Breast epithelium (tissue), 4 donors: ENCODE data around the gene NEU3. TPM values are rescaled to one million over a fixed set of nuclear protein-coding genes. Genes with fewer than 3 reads are reported as not detected.

Experiments
- DNase-seq, 2 donors: peaks; one replicate each; pipeline ENCODE4 v3.0.0-alpha.2; 2019; ENCODE audit warnings: low spot score in 2 of 2
- H3K27ac ChIP-seq, 2 donors: fragments of 200-600 bp; sonication (generic) in 1 of 2; one replicate each; pipeline ENCODE4 v1.5.1; 2016 to 2019; ENCODE audit warnings: mild to moderate bottlenecking in 1 of 2
- H3K27me3 ChIP-seq, 2 donors: fragments of 200-600 bp; sonication (generic) in 1 of 2; one replicate each; pipeline versions ENCODE4 v1.5.1 to v1.6.0; 2017 to 2019; ENCODE audit warnings: control low read depth in 1 of 2, mild to moderate bottlenecking in 1 of 2
- H3K36me3 ChIP-seq: fragments of 200-600 bp; one replicate; pipeline ENCODE4 v1.5.1; 2019
- H3K4me1 ChIP-seq, 2 donors: fragments of 200-600 bp; sonication (generic); one replicate each; pipeline ENCODE4 v1.5.1; 2016 to 2019; ENCODE audit warnings: control low read depth in 1 of 2
- H3K4me3 ChIP-seq, 3 donors: fragments of 200-600 bp; sonication (generic); 1 replicate in 2 of 3; 2 replicates in 1 of 3; pipeline ENCODE4 v1.5.1; 2016 to 2019; ENCODE audit warnings: mild to moderate bottlenecking in 3 of 3, moderate library complexity in 2 of 3
- H3K9me3 ChIP-seq, 2 donors: fragments of 200-600 bp; sonication (generic) in 1 of 2; one replicate each; pipeline ENCODE4 v1.5.1; 2016 to 2019; ENCODE audit warnings: control low read depth in 1 of 2
- POLR2A ChIP-seq: fragments of 450-650 bp; IDR thresholded peaks from one replicate; pipeline ENCODE4 v1.6.1; 2016; ENCODE audit warnings: antibody characterized with exemption, mild to moderate bottlenecking, moderate library complexity
- POLR2AphosphoS5 ChIP-seq, 3 donors: sonication (generic); formaldehyde crosslinking; IDR thresholded peaks; one replicate each; pipeline ENCODE4 v1.6.1; 2017; ENCODE audit warnings: antibody characterized with exemption in 3 of 3
- intact Hi-C: fragments of 100-400 bp; cut with DNase I; formaldehyde crosslinking; loops from one replicate; pipeline ENCODE4 v1.15.1; 2023; ENCODE audit warnings: low total_unique reads
- total RNA-seq, 3 donors: library from RNA; depleted of rRNA; stranded (reverse); fragments of >200 nt; gene quantifications; one replicate each; pipeline ENCODE4 v1.1.0, GENCODE V29; 2016
- TF ChIP-seq, protein P1 (sequence below), 3 donors: fragments of 450-650 bp; IDR thresholded peaks; one replicate each; pipeline ENCODE4 v1.5.1; 2016 to 2017; ENCODE audit warnings: antibody characterized with exemption in 3 of 3, mild to moderate bottlenecking in 3 of 3, moderate library complexity in 3 of 3

The NEU3 gene
- total RNA-seq, 3 donors from 2014 or later, result 11.8 to 12.8 (median 12.4) TPM

DNA sequence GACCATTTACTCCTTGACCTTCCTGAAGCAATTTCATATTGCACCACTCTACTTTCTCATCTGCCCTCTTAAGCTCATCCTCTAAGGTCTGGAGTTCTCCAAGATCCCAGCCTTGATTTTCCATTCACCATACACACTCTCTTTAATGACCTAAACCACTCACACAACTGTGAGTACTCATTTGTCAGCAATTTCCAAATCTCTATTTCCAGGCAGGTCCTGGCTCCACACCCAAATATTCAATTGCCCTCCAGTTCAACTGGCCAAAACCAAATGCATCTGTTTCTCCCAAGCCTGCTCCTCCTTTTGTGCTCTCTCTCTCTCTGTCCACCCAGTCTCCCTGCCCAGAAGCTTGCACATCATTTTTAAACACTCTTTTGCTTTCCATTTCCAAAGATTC is 39.6 kb downstream of the NEU3 start:
- Histone ChIP-seq H3K4me1 (no peaks in the 10 kb centered on the region), H3K27me3 (no peaks in the 10 kb centered on the region), H3K36me3 (no peaks in the 10 kb centered on the region), H3K27ac (no peak overlapping the region), H3K4me3 (no peak overlapping the region), H3K9me3 (no peaks in the 10 kb centered on the region)
- intact Hi-C loops, result no loop called here
- TF ChIP-seq, protein P1, sequence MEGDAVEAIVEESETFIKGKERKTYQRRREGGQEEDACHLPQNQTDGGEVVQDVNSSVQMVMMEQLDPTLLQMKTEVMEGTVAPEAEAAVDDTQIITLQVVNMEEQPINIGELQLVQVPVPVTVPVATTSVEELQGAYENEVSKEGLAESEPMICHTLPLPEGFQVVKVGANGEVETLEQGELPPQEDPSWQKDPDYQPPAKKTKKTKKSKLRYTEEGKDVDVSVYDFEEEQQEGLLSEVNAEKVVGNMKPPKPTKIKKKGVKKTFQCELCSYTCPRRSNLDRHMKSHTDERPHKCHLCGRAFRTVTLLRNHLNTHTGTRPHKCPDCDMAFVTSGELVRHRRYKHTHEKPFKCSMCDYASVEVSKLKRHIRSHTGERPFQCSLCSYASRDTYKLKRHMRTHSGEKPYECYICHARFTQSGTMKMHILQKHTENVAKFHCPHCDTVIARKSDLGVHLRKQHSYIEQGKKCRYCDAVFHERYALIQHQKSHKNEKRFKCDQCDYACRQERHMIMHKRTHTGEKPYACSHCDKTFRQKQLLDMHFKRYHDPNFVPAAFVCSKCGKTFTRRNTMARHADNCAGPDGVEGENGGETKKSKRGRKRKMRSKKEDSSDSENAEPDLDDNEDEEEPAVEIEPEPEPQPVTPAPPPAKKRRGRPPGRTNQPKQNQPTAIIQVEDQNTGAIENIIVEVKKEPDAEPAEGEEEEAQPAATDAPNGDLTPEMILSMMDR (IDR thresholded peaks at IDR 0.05), result no peak
- TF ChIP-seq POLR2A, result no peak
- no peak for TF ChIP-seq POLR2AphosphoS5 (IDR thresholded peaks at IDR 0.05)
- DNase-seq, result no peak

DNA sequence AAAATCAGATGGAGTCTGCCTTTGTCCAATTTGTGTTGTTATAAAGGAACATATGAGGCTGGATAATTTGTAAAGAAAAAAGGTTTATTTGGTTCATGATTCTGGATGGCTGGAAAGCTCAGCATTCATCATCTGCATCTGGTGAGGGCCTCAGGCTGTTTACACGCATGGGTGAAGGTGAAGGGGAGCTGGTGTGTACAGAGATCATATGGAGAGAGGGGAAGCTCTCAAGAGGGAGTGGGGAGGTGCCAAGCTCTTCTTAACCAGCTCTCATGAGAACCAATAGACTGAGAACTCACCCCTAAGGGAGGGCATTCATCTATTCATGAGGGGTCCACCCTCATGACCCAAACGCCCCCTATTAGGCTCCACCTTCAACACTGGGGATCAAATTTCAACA is 40.0 kb downstream of the NEU3 start:
- DNase-seq, result no peak

DNA sequence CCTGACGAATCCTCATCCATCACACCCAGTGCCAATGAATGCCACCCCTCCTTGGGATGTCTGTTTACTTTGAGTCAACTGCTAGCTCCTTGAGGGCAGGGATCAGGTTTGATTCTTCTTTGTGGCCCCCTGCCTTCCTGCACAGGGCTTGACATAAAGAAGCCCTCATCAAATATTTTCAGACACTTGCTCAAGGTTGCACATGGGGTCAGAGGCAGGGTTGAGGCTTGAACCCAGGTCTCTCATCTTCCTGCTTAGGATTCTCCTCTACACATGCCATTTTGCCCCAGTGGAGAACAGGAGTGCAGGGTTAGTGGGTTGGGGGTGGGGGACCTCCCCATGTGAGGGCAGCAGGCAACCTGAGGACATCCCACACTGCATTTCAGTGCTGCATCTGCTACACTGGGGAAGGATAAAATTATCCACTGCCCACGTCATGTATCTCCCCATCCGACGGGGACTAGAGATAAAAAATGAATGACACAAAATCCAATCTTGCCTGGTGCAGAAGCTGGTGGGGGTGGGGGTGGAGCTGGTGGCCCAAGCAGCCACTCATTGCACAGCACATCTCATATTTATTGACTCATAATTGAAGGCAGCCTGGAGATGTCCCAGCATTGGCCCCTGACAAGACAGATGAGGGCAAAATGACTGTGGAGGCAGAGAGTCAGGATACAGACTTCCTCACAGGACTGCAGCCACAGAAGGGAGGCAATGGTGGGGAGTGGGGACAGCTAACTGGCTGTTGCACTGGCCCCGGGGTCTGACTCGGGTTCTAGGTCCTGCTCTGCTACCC is 41.3 kb downstream of the NEU3 start:
- Histone ChIP-seq H3K4me1 (no peaks in the 10 kb centered on the region), H3K27ac (no peak overlapping the region), H3K4me3 (no peak overlapping the region), H3K36me3 (no peaks in the 10 kb centered on the region), H3K9me3 (no peaks in the 10 kb centered on the region), H3K27me3 (no peaks in the 10 kb centered on the region)
- intact Hi-C loops, result no loop called here
- no peak for TF ChIP-seq POLR2AphosphoS5 (IDR thresholded peaks at IDR 0.05)
- TF ChIP-seq POLR2A, result no peak
- TF ChIP-seq, protein P1 (IDR thresholded peaks at IDR 0.05), result no peak
- DNase-seq, result no peak

More for the DNA sequence above, 40.0 kb downstream of the NEU3 start:
- TF ChIP-seq, protein P1 (IDR thresholded peaks at IDR 0.05), result no peak
- TF ChIP-seq POLR2A, result no peak
- TF ChIP-seq POLR2AphosphoS5 (IDR thresholded peaks at IDR 0.05), result no peak
- no peaks in the 10 kb centered on the region for H3K4me1 ChIP-seq
- H3K9me3 ChIP-seq, result no peaks in the 10 kb centered on the region
- no peaks in the 10 kb centered on the region for H3K36me3 ChIP-seq
- H3K27me3 ChIP-seq, result no peaks in the 10 kb centered on the region
- no peak overlapping the region for H3K4me3 ChIP-seq
- intact Hi-C loops, result no loop called here
- H3K27ac ChIP-seq, result no peak overlapping the region

DNA sequence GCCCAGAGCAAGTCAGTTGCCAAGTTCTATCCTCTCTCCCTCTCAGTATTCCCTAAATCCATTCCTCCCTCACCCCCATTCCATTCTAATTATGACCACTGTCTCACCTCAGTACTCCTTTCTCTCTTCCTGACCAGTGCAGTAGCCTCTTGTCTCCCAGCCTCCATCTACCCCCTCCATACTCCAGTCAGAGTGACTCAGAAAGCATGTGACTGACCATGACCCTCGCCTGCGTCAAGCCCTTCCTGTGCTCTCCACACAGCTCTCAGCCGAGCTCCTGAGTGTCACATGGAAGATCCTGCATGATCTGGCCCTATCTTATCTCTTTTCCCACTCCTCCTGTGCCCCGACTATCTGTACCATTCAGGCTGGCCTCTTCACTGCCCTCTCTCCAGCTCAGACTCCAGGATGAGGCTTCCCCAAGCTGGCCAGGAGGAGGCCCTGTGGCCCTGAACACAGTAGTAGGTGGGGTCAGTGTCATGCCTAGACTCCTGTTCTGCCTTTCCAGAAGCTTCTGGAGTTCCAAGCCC is 42.6 kb downstream of the NEU3 start:
- Histone ChIP-seq H3K36me3 (no peaks in the 10 kb centered on the region), H3K4me1 (no peaks in the 10 kb centered on the region), H3K27ac (no peak overlapping the region), H3K9me3 (no peaks in the 10 kb centered on the region), H3K27me3 (no peaks in the 10 kb centered on the region), H3K4me3 (no peak overlapping the region)
- intact Hi-C loops, result no loop called here
- DNase-seq, result no peak
- no peak for TF ChIP-seq POLR2A
- no peak for TF ChIP-seq POLR2AphosphoS5 (IDR thresholded peaks at IDR 0.05)
- TF ChIP-seq, protein P1 (IDR thresholded peaks at IDR 0.05), result no peak

DNA sequence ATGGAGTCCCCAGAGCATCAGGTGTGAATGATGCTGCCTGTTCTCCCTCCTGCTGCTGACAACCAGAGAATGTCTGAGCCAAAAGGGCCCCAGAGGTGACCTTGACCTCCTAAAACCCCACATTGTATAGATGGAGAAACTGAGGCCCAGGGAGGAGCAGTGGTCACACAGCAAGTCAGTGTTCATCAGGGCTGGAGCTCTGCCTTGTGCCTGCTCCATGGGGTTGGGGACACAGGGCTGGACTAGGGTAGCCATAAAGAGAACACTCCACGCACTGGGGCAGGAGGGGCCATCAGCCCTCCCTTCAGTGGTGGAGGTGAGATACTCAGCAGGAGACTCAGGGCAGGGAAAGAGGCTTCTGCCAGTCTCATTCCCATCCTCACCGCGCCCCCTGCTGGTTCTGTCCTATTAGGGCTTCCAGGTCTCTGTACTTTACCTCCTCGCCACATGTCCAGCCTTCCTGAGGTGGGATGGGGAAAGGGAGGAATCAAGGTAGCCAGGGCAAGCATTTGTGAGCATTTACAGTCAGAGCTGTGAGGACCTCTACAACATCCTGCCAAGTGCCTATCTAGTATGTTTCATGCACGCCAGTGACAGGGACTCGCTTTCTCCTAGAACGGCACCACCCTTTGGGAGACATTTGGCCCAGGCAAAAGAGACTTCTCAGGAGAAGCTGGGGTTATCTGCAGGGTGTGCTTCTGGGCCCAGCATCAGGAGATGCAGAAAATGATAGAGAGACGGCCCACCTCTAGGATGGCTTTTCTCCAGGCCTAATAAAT is 43.2 kb downstream of the NEU3 start:
- intact Hi-C loops, result no loop called here
- no peak for TF ChIP-seq POLR2A
- TF ChIP-seq POLR2AphosphoS5 (IDR thresholded peaks at IDR 0.05), result no peak
- TF ChIP-seq, protein P1 (IDR thresholded peaks at IDR 0.05), result peak; percentile 23 to 51 (median 47)
- DNase-seq, result peak in 1 of 2 donors; percentile 72

More for the DNA sequence above, 43.2 kb downstream of the NEU3 start:
- H3K4me3 ChIP-seq, result no peak overlapping the region
- no peaks in the 10 kb centered on the region for H3K36me3 ChIP-seq
- no peaks in the 10 kb centered on the region for H3K9me3 ChIP-seq
- H3K4me1 ChIP-seq, result no peaks in the 10 kb centered on the region
- no peak overlapping the region for H3K27ac ChIP-seq
- H3K27me3 ChIP-seq, result no peaks in the 10 kb centered on the region
